Neutrophil (primary cell): ENCODE data around the gene CCL22.

Source experiments
- H3K27ac ChIP-seq: fragments of 200-600 bp; sonication (generic); 2 replicates; pipeline ENCODE4 v1.5.1; 2016; ENCODE audit warnings: mild to moderate bottlenecking, moderate library complexity
- H3K27me3 ChIP-seq: fragments of 200-600 bp; sonication (generic); 2 replicates; pipeline ENCODE4 v1.6.0; 2016; ENCODE audit warnings: mild to moderate bottlenecking
- H3K36me3 ChIP-seq: fragments of 200-600 bp; sonication (generic); 2 replicates; pipeline ENCODE4 v1.5.1; 2017
- H3K4me1 ChIP-seq, 2 experiments: fragments of 200-600 bp in 1 of 2; sonication (generic) in 1 of 2; 1 replicate in 1 of 2; 2 replicates in 1 of 2; pipeline versions ENCODE4 v1.5.1 to v1.6.1; 2013 to 2016; ENCODE audit warnings: low read depth in 1 of 2, low read length in 1 of 2, mild to moderate bottlenecking in 1 of 2, moderate library complexity in 1 of 2; ENCODE audit not compliant: control insufficient read depth in 1 of 2, insufficient read depth in 1 of 2
- H3K4me3 ChIP-seq, 2 experiments: fragments of 200-600 bp in 1 of 2; sonication (generic) in 1 of 2; 1 replicate in 1 of 2; 2 replicates in 1 of 2; pipeline ENCODE4 v1.5.1; 2013 to 2016; ENCODE audit warnings: low read depth in 1 of 2, low read length in 1 of 2, mild to moderate bottlenecking in 1 of 2, moderate library complexity in 1 of 2
- H3K9me3 ChIP-seq: fragments of 200-600 bp; sonication (generic); 2 replicates; pipeline ENCODE4 v1.5.1; 2016
- TF ChIP-seq, protein P1 (sequence below): fragments of 200-600 bp; sonication (generic); IDR thresholded peaks from 2 replicates; pipeline ENCODE4 v1.5.1; 2016; ENCODE audit warnings: antibody characterized with exemption

The CCL22 gene

DNA sequence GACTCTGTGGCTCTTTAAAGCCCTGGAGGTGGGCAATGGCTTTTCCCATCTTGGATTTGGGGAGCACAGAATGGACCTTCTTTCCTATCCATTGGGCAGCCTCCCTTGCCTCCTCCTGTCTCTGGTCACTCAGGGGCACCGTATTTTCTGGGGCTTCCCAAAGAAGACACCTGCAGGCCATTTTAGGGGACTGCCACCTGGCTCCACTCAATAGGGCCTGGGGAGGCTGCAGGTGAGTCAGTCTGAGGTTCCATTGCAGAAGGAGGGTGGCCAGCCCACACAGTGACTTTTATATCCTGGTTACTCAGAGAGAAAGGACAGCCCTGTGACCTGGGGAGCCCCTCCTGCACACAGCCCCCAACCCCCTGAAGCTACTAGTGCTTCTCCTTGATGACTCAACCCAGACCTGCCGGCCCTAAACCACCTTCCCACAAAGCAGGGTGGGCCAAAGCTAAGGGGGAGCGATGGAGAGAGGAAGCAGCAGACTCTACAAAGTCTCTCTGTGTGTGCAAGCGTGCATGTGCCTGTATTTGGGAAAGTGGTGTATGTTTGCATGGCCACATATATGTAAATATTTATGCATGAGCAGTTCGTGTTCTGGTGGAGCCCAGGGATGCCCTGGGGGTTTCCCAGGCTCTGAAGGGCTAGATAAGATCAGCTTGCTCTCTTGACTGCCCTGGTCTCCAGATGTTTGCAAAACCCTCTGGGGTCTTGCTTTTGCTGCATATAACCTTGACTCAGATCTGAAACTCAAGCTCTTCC, 18.7 kb downstream of the CCL22 start:
- TF ChIP-seq, protein P1, sequence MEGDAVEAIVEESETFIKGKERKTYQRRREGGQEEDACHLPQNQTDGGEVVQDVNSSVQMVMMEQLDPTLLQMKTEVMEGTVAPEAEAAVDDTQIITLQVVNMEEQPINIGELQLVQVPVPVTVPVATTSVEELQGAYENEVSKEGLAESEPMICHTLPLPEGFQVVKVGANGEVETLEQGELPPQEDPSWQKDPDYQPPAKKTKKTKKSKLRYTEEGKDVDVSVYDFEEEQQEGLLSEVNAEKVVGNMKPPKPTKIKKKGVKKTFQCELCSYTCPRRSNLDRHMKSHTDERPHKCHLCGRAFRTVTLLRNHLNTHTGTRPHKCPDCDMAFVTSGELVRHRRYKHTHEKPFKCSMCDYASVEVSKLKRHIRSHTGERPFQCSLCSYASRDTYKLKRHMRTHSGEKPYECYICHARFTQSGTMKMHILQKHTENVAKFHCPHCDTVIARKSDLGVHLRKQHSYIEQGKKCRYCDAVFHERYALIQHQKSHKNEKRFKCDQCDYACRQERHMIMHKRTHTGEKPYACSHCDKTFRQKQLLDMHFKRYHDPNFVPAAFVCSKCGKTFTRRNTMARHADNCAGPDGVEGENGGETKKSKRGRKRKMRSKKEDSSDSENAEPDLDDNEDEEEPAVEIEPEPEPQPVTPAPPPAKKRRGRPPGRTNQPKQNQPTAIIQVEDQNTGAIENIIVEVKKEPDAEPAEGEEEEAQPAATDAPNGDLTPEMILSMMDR: no peak
- Histone ChIP-seq H3K4me1 (no peaks in the 10 kb centered on the region), H3K4me3 (no peak overlapping the region), H3K9me3 (no peaks in the 10 kb centered on the region), H3K36me3 (no peaks in the 10 kb centered on the region), H3K27me3 (peaks cover 26% of the 10 kb centered on the region), H3K27ac (no peak overlapping the region)

DNA sequence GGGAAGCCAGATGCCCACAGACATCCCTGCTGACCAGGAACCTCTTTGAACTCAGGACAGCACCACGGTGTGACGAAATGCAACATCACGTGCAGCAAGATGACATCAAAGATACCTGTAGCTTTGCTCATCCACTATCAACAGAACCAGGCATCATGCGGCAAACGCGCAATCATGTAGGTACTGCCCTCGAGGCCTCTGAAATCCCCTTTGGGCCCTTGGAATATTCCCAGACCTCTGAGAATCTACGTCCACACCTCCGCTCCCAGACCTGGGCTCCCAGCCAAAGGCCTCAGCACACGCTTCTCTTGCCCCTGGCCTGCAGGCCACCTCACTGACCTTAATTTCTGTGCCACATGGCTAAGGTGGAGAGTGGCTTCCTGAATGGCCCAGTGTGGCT, 21.0 kb downstream of the CCL22 start:
- Histone ChIP-seq H3K27me3 (peaks cover 19% of the 10 kb centered on the region), H3K9me3 (no peaks in the 10 kb centered on the region), H3K27ac (no peak overlapping the region), H3K4me1 (peaks cover 0 to 3% of the 10 kb centered on the region in 2 experiments), H3K36me3 (no peaks in the 10 kb centered on the region), H3K4me3 (no peak overlapping the region)
- TF ChIP-seq, protein P1: no peak

DNA sequence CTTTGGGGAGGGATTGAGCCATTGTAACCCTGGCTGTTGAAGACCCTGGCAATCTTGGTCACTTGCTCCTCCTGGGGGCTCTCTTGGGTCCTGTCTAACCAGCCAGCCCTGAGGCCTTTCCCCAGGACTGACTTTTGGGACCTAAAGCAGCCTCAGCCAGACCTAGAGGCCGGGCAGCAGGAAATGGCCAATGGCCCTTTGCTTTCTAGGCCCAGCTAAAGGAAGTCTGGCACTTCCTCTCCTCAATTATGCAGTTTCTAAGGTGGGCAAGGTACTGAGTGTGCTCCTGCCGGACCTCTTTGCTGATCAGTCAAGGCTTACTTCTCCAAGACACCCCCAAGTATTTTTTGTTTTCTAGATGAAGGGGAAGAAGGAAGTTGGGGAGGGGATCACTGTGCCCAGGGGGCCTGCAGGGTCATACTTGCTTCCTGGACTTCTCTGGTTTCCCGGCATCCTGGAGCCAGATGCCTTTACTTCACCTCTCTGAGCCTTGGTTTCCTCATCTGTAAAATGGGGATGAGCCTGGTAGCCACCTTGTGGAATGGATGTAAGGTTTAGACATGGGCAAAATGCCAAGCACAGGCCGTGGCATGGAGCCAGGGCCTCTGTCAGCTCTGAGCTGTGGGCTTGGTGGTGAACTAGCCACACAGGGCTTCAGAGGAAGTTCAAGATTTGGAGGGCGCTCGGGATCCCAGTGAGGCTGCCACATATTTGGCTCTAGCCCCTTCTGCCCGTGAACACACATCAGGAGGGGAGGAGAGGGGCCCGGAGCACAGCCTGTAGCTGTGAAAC, 22.3 kb downstream of the CCL22 start:
- TF ChIP-seq, protein P1: no peak
- no peaks in the 10 kb centered on the region for H3K9me3 ChIP-seq
- H3K27ac ChIP-seq: no peak overlapping the region
- H3K4me3 ChIP-seq: no peak overlapping the region
- peaks cover 0 to 3% of the 10 kb centered on the region in 2 experiments for H3K4me1 ChIP-seq
- H3K36me3 ChIP-seq: no peaks in the 10 kb centered on the region
- H3K27me3 ChIP-seq: peaks cover 16% of the 10 kb centered on the region

GRCh38 chr16:57381791-57382534, 23.4 kb downstream of the CCL22 start:
- peaks cover 0 to 3% of the 10 kb centered on the region in 2 experiments for H3K4me1 ChIP-seq
- no peak overlapping the region for H3K27ac ChIP-seq

More at GRCh38 chr16:57381791-57382534, 23.4 kb downstream of the CCL22 start:
- Histone ChIP-seq H3K4me3 (no peak overlapping the region), H3K36me3 (no peaks in the 10 kb centered on the region), H3K9me3 (no peaks in the 10 kb centered on the region), H3K27me3 (peaks cover 15% of the 10 kb centered on the region)
- TF ChIP-seq, protein P1: no peak
